Urinary bladder (tissue), 4 donors: ENCODE data around the gene KIF21B. TPM values are rescaled to one million over a fixed set of nuclear protein-coding genes. Genes with fewer than 3 reads are reported as not detected.

Experiments used
- DNase-seq: peaks from one replicate; pipeline ENCODE4 v3.0.0-alpha.2; 2015; ENCODE audit errors: extremely low spot score
- H3K27ac ChIP-seq: one replicate; pipeline ENCODE4 v1.5.1; 2013; ENCODE audit warnings: low read depth, mild to moderate bottlenecking, moderate library complexity
- H3K36me3 ChIP-seq: one replicate; pipeline ENCODE4 v1.6.1; 2013; ENCODE audit warnings: mild to moderate bottlenecking, moderate library complexity; ENCODE audit not compliant: insufficient read depth
- H3K4me1 ChIP-seq: one replicate; pipeline ENCODE4 v1.6.1; 2013; ENCODE audit warnings: mild to moderate bottlenecking, moderate library complexity; ENCODE audit not compliant: insufficient read depth
- H3K4me3 ChIP-seq: one replicate; pipeline ENCODE4 v1.5.1; 2013; ENCODE audit warnings: low read depth, low read length
- WGBS: extraction: QIAGEN DNeasy Blood & Tissue Kit; methylation state at CpG from one replicate; pipeline ENCODE4 v1.1.7; 2013; 5-methylcytosine and 5-hydroxymethylcytosine counted together
- polyA plus RNA-seq: library from polyadenylated mRNA; stranded (reverse); fragments of 200-250 nt; gene quantifications from one replicate; pipeline ENCODE4 v1.2.3, GENCODE V29; 2013
- total RNA-seq: library from RNA; depleted of rRNA; stranded (reverse); fragments of >200 nt; gene quantifications from one replicate; pipeline ENCODE4 v1.2.3, GENCODE V29; 2014
- donor health status: healthy with polysubstance abuse.
- donor health status: healthy.

KIF21B gene
- total and polyA plus RNA-seq, 2 donors: 1.0 to 1.5 TPM

DNA sequence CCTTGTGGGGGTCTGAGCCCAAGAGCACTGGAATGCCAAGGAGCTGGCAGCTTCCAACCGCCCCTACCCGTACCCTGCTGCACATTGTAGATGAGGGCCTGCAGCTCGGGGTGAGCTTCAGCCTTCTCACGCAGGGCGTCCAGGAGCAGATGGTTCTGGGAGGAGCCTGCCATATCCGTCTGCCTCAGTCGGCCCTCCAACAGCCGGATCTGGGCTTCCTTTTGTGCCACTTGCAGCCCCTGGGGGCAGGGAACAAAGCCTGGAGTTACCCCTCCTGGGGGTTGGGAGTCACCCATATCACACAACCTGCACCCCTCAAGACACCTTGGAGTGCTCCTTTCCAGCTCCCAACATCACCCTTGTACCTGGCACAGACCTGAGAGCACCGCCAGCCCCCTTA lies 34.8 kb downstream of the KIF21B start:
- 96% methylated on average over 9 of the region's 9 CpGs for WGBS
- Histone ChIP-seq H3K36me3 (no peaks in the 10 kb centered on the region), H3K4me1 (no peaks in the 10 kb centered on the region), H3K27ac (no peak overlapping the region), H3K4me3 (no peak overlapping the region)
- no peak for DNase-seq

DNA sequence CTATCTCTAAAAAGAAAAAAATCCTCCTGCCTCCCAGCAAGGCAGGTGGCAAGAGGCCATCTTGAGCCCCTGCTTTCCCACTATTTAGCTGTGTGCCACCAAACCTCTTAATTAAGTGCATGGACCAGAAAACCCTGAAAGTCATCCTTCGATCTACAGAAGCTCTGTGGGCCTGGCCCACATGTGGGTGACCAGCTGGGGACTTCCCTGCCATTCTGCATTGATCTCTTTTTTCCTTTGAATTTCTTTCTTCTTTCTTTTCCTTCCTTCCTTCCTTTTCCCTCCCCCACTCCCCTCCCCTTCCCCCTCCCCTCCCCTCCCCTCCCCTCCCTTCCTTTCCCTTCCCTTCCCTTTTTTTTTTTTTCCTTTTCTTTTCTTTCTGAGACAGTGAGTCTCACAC lies 38.0 kb downstream of the KIF21B start:
- DNase-seq: no peak
- 95% methylated on average over 1 of the region's 1 CpG for WGBS
- Histone ChIP-seq H3K4me3 (no peak overlapping the region), H3K27ac (no peak overlapping the region), H3K36me3 (no peaks in the 10 kb centered on the region), H3K4me1 (no peaks in the 10 kb centered on the region)

DNA sequence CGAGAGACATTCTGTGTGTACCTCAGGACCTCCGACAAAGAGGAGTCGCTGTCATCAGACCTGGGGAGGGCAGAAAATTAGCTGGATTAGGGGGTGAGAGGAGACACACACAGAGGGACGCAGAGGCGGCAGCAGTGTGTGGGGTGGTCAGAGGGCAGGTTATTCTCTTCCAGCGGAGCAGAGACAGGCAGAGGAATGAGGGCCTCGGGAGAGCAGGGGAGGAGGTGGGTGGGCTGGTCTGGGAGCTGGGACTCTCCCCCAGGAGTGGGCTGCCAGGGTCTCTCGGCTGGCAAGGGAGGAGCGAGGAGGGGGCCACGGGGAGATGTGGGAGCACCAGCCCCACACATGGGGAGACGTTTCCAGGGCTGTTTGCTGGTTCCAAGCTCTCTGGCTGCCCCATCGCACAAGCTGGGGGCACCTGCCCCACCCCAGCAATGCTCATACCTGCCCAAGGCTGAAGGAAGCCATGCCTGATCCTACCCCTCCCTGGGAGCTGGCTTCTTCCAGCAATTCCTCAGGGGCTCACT lies 40.4 kb downstream of the KIF21B start:
- Histone ChIP-seq H3K4me3 (no peak overlapping the region), H3K4me1 (no peaks in the 10 kb centered on the region), H3K27ac (no peak overlapping the region), H3K36me3 (no peaks in the 10 kb centered on the region)
- 92% methylated on average over 12 of the region's 12 CpGs for WGBS
- DNase-seq: no peak

DNA sequence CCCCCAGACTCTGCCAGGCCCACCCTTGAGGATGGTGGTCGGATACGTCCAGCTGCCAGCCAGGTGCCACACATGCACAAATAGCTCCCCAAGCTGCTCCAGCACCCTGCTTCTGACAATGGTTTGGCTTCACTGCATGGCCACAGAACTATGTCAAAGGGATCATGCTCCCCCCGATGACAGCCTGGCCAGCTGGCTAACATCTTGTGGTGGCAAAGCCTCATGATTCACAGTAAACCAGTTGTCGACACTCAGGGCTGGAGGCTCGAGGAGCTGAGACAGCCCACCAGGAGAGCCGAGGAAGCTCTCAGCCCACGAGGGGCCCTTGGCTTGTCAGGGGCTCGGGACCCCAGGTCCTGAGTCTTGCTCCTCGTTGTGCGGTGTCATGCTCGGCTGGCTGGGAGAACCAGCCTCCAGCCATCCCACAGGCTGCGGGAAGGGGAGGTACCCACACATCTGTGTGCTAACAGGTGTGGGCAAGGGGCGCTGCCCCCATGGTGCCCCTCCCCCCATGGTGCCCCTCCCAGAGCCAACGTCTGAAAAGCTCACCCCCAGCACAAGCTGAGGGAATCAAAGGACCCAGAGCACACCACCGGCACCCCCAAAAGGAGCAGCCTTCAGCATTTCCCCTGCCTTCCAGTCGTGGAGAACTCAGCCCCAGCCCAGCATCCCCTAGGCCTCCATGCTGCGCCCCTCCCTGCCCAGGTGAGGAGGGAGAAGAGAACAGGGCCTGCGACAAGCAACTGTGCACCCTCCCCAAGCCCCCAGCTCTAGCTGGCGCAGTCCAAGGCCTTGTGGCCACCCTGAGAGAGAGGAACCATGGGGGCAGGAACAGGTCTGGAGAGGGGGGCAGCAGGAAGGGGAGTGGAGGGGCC lies 41.2 kb downstream of the KIF21B start:
- Histone ChIP-seq H3K36me3 (no peaks in the 10 kb centered on the region), H3K4me3 (no peak overlapping the region), H3K4me1 (no peaks in the 10 kb centered on the region), H3K27ac (no peak overlapping the region)
- WGBS: 59% methylated on average over 19 of the region's 19 CpGs
- no peak for DNase-seq

DNA sequence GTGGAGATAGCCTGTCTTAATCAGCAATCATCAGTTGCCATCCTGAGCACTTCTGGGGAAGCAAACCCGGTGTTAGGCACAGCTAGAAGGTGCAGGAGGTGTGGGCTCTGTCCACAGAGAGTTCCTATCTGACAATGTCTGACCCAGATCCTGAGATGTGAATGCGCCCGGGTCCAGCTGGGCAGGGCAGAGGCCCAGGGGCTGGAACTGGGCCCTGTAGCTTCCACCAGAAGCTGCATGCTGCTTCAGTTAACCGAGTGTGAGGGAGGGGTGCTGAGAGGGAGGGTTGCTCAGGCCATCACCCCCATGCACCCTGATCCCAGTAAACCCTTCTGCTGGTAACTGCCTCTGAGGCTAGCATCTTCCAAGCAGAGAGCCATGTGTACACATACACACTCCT lies 42.2 kb downstream of the KIF21B start:
- 85% methylated on average over 4 of the region's 4 CpGs for WGBS
- H3K36me3 ChIP-seq: no peaks in the 10 kb centered on the region
- no peak overlapping the region for H3K27ac ChIP-seq
- no peak for DNase-seq
- H3K4me1 ChIP-seq: no peaks in the 10 kb centered on the region
- no peak overlapping the region for H3K4me3 ChIP-seq

DNA sequence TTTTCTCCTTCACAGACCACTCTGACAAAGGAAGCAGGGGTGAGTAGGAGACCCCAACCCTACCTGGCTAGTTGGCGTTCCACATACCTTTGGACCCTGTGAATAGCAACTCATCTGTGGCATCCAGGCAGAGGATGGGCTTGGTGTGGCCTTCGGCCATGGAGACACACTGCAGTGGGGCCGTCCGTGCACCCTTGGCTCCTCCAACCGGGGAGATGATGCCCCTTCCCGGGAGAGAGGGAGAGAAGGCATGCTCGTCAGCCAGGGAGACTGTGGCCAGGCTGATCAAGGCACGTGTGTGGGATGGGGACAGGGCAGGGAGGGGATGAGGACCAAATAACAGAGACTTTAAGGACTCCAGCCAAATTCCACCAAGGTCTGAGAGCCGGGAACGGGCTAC lies 42.6 kb downstream of the KIF21B start:
- no peaks in the 10 kb centered on the region for H3K4me1 ChIP-seq
- no peak for DNase-seq
- no peak overlapping the region for H3K4me3 ChIP-seq
- no peak overlapping the region for H3K27ac ChIP-seq
- WGBS: 92% methylated on average over 10 of the region's 10 CpGs
- no peaks in the 10 kb centered on the region for H3K36me3 ChIP-seq

DNA sequence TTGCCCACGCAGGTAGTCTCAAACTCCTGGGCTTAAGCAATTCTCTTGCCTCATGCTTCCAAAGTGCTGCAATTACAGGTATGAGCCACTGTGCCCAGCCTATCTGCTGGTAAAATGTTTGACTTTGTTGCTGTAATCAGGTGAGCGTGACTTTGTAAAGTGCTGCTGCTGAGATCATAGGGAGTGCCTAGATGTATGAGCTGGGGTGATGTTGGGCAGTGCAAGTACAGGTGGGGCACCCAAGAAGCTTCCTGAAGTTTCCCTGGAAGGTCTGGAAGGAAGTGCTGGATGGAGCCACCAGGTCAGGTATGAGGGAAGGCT lies 43.1 kb downstream of the KIF21B start:
- no peaks in the 10 kb centered on the region for H3K4me1 ChIP-seq
- WGBS: 100% methylated on average over 2 of the region's 2 CpGs
- no peak overlapping the region for H3K4me3 ChIP-seq
- no peak overlapping the region for H3K27ac ChIP-seq
- H3K36me3 ChIP-seq: no peaks in the 10 kb centered on the region
- DNase-seq: no peak

DNA sequence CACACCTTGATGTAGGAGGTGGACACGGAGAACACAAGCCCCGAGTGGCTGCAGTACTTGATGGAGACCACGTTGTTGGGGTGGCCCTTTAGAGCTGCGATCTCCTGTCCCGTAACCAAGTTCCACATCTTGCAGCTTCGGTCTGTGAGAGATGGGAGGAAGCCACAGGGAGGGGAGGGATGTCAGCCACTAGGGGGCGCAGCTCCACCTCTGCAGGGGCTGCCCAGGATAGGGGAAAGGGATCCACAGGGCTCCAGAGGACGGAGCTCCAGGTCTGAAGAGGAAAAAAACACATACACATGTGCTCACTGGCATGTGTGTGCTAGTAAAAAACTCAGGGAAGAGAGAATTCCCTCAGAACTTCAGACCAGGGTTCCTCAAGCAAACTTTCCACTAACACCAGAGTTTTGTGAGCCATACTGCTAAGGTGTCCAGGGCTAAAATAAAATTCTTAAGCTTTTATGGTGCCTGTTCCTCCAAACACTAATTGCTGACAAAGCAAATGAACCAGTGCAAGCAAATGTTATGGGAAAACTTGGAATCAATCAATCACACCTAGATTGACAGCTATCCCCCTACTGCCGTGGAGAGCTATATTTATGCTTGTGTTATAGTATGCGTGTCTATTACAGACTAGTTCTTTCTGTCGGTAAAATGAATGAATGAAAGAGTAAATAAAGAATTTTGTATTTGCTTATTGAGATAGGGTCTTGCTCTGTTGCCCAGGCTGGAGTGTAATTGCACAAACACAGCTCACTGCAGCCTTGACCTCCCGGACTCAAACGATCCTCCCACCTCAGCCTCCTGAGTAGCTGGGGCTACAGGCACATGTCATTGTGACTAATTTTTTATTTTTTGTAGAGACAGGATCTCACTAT lies 43.7 kb downstream of the KIF21B start:
- 85% methylated on average over 13 of the region's 13 CpGs for WGBS
- no peak for DNase-seq
- no peaks in the 10 kb centered on the region for H3K4me1 ChIP-seq
- no peaks in the 10 kb centered on the region for H3K36me3 ChIP-seq
- H3K27ac ChIP-seq: no peak overlapping the region
- H3K4me3 ChIP-seq: no peak overlapping the region

DNA sequence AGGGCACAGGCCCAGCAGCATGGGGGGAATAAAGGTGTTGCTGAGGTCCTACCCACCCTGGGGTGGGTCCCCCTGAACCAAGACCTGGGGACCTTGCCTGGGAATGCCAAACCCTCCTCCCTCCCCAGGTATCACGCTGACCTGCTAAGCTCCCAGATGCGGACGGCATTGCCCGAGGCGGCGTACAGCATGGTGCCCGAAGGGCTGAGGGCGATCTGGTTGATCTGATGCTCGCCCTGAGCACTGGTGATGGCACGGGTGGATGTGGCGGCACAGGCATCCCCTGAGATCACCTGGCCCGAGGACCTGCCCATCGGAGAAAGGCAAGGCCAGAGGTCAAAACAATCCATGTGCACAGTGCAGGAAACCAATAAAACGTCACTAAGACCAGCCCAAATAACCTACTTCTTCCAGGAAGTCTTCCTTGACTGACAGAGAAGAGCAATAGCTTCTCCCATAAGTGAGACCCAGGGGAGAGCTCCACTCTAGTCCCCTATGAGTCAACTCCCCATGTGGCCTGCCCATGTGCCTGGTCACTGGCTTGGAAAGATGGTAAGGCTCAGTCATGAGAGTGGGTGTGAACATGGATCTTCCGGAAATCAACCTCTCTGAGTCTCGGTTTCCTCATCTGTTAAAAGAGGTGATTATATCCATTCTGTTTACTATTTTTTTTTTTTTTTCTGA lies 46.3 kb downstream of the KIF21B start:
- Histone ChIP-seq H3K36me3 (no peaks in the 10 kb centered on the region), H3K4me1 (no peaks in the 10 kb centered on the region), H3K4me3 (no peak overlapping the region), H3K27ac (no peak overlapping the region)
- 96% methylated on average over 16 of the region's 16 CpGs for WGBS
- DNase-seq: no peak

DNA sequence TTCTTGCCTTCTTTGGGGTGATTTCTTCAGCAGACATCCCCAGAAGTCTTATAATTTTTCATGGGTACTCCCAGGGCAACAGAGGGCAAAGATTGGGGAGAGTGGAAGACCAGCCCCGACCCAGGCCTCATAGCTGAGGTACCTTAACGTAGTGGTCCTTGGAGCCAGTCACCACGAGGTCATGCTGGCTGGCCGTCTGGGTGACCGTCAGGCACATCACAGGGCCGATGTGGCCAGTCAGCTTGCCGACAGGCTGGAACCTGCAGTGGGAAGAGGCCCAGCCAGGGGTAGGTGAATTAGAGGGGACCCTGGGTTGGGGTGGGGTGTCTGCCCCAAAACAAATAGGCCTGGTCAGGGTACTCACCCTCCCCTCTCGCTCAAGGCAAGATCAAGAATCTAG lies 46.9 kb downstream of the KIF21B start:
- H3K4me3 ChIP-seq: no peak overlapping the region
- DNase-seq: no peak
- 91% methylated on average over 8 of the region's 8 CpGs for WGBS

DNA sequence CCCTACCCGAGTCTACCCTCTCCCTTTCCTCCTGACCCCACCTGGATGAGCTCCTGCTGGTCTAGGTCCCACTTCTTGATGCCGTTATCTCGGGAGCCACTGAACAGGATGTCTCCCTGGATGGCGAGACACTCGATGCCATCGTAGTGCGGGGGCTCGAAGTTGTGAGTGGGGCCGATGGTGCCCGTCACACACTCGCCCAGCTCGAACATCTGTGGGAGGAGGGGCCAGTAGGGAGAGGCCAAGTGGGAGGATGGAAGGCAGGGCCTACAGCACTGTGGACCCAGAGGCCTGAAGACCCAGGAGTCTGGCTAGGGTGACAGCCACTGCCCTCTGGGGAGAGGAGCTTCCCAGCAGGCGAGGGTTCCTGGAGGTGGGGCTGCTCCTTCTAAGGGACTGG lies 48.1 kb downstream of the KIF21B start:
- no peak overlapping the region for H3K27ac ChIP-seq
- no peaks in the 10 kb centered on the region for H3K36me3 ChIP-seq
- WGBS: 96% methylated on average over 13 of the region's 13 CpGs
- no peak for DNase-seq
- no peaks in the 10 kb centered on the region for H3K4me1 ChIP-seq
- no peak overlapping the region for H3K4me3 ChIP-seq

More for the DNA sequence above, 46.9 kb downstream of the KIF21B start:
- no peaks in the 10 kb centered on the region for H3K36me3 ChIP-seq
- no peak overlapping the region for H3K27ac ChIP-seq
- H3K4me1 ChIP-seq: no peaks in the 10 kb centered on the region

DNA sequence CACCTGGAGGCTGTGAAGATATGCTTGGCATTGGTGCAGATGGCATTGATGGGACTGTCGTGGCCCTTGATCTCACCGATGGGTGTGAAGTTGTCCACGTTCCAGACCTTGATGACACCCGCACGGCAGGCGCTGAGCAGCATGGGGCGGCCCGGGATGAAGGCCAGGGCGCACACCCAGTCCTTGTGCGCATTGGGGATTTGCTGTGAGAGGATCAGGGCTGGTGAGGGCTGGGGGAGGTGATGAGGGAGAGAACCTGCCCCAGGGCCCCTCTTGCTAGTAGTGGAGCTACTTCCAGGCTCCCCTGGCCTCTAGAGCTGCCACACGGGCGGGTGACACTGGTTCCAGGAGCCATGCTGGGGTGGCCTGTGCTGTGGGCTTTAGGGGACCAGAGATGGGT lies 48.8 kb downstream of the KIF21B start:
- Histone ChIP-seq H3K27ac (no peak overlapping the region), H3K4me3 (no peak overlapping the region), H3K4me1 (no peaks in the 10 kb centered on the region), H3K36me3 (no peaks in the 10 kb centered on the region)
- DNase-seq: no peak
- WGBS: 92% methylated on average over 12 of the region's 12 CpGs

DNA sequence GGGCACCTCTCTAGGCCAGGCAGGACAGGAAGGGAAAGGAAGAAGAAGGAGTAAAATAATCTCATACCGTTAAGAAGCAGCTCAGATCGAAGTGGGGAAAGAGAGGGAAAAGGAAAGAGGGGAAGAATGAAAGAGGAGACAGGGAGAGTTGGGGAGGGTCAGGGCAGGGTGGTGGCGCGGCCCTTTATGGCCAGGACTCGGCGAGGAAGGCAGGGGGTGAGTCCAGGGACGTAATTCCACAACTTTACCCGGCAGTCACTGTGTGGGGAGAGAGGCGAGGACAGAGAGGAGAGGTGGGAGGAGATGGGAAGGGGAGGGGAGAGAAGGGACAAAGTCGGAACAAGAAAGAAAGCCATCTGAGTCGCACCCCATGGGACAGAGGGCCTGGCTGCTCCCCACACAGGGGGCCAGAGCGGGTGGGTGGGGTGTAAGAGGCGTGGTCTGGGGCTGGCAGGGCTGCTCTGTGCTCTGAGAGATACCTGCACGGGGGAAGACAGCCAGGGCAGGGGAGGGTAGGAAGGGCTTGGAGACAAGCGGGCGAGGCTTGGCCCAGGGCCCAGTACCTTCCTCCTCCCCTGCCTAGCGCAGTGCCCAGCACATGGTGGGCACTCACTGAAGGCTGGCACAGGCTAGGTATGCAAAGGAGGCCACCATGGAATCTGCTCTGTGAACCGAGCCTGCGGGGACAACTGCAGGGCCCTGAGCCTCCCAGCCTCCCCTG lies 49.4 kb downstream of the KIF21B start:
- 83% methylated on average over 19 of the region's 19 CpGs for WGBS
- no peak for DNase-seq
- H3K36me3 ChIP-seq: no peaks in the 10 kb centered on the region

More for the DNA sequence above, 49.4 kb downstream of the KIF21B start:
- Histone ChIP-seq H3K4me3 (no peak overlapping the region), H3K4me1 (no peaks in the 10 kb centered on the region), H3K27ac (no peak overlapping the region)
